Lower lobe of right lung (tissue), 2 donors: ENCODE data around the gene LYZ. TPM values are rescaled to one million over a fixed set of nuclear protein-coding genes. Genes with fewer than 3 reads are reported as not detected.
A peak's percentile ranks its signal among the peaks of the same experiment; 100 is the strongest.

ENCODE experiments used
- ATAC-seq, 2 donors: fragments of 200-7000 bp; cut with Tn5 transposase; one replicate each; pipeline ENCODE4 v1.9.1; 2020 to 2022; ENCODE audit warnings: mild to moderate bottlenecking in 2 of 2, moderate library complexity in 2 of 2
- DNase-seq: peaks from one replicate; pipeline ENCODE4 v3.0.0-alpha.2; 2020
- H3K27ac ChIP-seq: fragments of 200-600 bp; one replicate; pipeline ENCODE4 v1.8.0; 2022
- H3K27me3 ChIP-seq: fragments of 200-600 bp; one replicate; pipeline ENCODE4 v1.8.0; 2022; ENCODE audit warnings: low read depth
- H3K36me3 ChIP-seq: fragments of 200-600 bp; one replicate; pipeline ENCODE4 v1.8.0; 2022; ENCODE audit warnings: mild to moderate bottlenecking
- H3K4me1 ChIP-seq: fragments of 200-600 bp; one replicate; pipeline ENCODE4 v1.8.0; 2022
- H3K4me3 ChIP-seq: fragments of 200-600 bp; one replicate; pipeline ENCODE4 v1.8.0; 2022; ENCODE audit warnings: mild to moderate bottlenecking
- H3K9me3 ChIP-seq: fragments of 200-600 bp; one replicate; pipeline ENCODE4 v1.8.0; 2022
- CTCF ChIP-seq: fragments of 200-600 bp; IDR thresholded peaks from one replicate; pipeline ENCODE4 v1.8.0; 2022; ENCODE audit warnings: antibody characterized with exemption, mild to moderate bottlenecking
- intact Hi-C: fragments of 100-400 bp; cut with DNase I; formaldehyde crosslinking; loops from one replicate; pipeline ENCODE4 v1.11.0; 2022
- total RNA-seq: library from RNA; stranded (reverse); fragmentation: NEBNext Ultra II Directional; extraction: Animal tissue kit (Norgen Biotek cat#: 25700); gene quantifications from one replicate; pipeline ENCODE4 v1.2.1, GENCODE V29; 2021
- donor health status: DM: no; HTN: yes; CAD: no; lungs with severe emphysema.

Gene LYZ
- total RNA-seq, 1 donor from 2014 or later: 1,458 TPM

- H3K4me3 ChIP-seq: no peak overlapping the region
- intact Hi-C loops: no loop called here
- TF ChIP-seq CTCF: no peak
- no peak overlapping the region for H3K27ac ChIP-seq
- no peaks in the 10 kb centered on the region for H3K4me1 ChIP-seq
- H3K27me3 ChIP-seq: no peaks in the 10 kb centered on the region
- no peaks in the 10 kb centered on the region for H3K9me3 ChIP-seq
- DNase-seq (no peak), ATAC-seq (no peak)
- H3K36me3 ChIP-seq: no peaks in the 10 kb centered on the region
These were observed 30.0 kb upstream of the LYZ start for GRCh38 chr12:69318225-69318624.

DNA sequence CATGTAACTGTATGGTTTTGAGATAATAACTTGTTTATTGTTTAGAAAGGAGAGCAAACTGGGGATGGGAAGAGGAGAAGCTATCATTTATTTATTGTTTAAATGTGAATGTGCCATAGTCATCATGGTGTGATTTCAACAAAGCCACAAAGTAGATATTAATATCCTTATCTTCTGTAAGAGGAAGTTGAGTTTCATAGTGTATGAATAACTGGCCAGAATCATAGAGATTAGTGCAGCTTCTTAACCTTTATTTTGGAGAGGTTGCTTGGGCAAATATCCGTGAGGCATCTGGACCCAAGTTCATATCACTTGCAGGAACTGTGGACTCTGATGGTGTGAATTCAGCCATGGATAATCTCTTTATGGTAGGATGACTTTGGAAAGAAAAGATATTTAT lies 26.8 kb upstream of the LYZ start:
- Histone ChIP-seq H3K4me1 (no peaks in the 10 kb centered on the region), H3K4me3 (no peak overlapping the region), H3K9me3 (no peaks in the 10 kb centered on the region), H3K27ac (no peak overlapping the region), H3K27me3 (peaks cover 3% of the 10 kb centered on the region), H3K36me3 (no peaks in the 10 kb centered on the region)
- no peak for DNase-seq
- no peak for ATAC-seq
- intact Hi-C loops: no loop called here
- TF ChIP-seq CTCF: no peak

DNA sequence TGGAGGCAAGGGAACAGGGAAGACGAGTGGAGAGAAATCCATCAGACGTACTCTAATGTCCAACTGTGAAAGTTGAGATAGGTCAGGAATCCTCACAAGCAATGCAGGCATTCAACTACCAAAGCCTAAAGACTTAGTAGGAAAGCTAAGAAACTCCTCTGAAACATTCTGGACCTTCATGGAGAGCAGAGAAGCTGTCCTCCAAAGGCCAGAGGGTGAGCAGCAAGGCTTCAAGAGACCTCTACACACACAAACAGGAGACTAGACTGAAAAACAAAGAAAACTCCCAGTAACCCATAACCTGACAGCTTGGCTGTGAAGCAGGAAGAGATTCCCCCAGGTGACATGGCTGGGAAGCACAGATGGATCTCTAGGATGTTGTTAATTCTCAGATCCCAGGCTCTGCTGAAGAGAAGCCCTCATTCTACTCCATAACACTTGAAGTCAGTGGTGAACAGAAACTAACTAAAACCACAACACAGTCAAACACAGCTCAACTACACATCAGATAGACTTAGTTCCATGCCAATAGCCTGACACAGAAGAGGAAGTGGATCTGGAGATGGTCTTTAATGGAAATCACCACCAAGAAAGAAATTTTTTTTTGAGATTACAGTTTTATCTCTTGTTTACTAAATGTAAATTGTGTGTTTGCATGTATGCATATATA lies 23.2 kb upstream of the LYZ start:
- intact Hi-C loops: no loop called here
- TF ChIP-seq CTCF: no peak
- Histone ChIP-seq H3K36me3 (no peaks in the 10 kb centered on the region), H3K9me3 (no peaks in the 10 kb centered on the region), H3K27ac (no peak overlapping the region), H3K27me3 (peaks cover 5% of the 10 kb centered on the region), H3K4me3 (no peak overlapping the region), H3K4me1 (peaks cover 6% of the 10 kb centered on the region)
- ATAC-seq (no peak), DNase-seq (no peak)

- H3K4me3 ChIP-seq: no peak overlapping the region
- H3K9me3 ChIP-seq: no peaks in the 10 kb centered on the region
- DNase-seq (no peak), ATAC-seq (no peak)
- intact Hi-C loops: no loop called here
- H3K27ac ChIP-seq: no peak overlapping the region
- no peaks in the 10 kb centered on the region for H3K36me3 ChIP-seq
- peaks cover 8% of the 10 kb centered on the region for H3K27me3 ChIP-seq
- peaks cover 29% of the 10 kb centered on the region for H3K4me1 ChIP-seq
- no peak for TF ChIP-seq CTCF
These were observed 19.8 kb upstream of the LYZ start for GRCh38 chr12:69328426-69328825.

DNA sequence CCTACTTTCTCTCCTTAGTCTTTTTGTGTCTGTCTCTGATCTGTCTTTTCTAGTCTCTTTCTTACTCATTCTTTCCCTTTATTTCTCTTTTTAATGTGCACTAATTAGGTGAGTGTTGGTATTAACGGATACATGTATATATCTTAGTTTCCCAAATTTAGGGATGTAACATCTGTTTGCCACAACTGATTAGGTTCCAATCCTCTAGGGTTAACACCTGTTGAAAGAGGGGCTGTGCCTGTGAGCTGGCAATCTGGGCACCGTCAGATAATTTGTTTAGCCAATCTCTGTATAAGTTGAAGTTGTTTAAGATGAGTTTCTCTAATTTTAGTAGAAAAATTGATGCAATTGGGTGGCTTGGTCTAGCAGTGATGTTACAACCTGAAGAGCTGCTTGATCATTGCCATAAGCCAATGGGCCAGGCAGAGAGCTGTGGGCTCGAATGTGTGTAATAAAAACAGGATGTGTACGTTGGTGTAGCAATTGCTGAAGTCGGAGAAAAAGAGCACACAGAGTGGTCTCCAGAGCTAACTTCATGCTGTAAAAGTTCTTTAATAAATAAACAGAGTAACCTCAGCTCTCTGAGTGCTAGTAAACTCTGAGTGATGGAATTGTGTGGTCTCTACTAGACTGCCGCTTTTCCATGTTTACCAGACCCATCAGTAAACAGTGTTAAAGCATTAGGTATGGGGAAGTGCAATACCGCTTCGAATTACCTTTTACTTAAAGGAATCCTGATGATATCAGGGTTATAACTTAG lies 18.3 kb upstream of the LYZ start:
- DNase-seq: no peak
- H3K36me3 ChIP-seq: no peaks in the 10 kb centered on the region
- peak; percentile 8 to 34 for ATAC-seq
- peak overlapping the region; percentile 58 for H3K4me3 ChIP-seq
- H3K9me3 ChIP-seq: no peaks in the 10 kb centered on the region
- H3K27me3 ChIP-seq: peaks cover 5% of the 10 kb centered on the region
- peaks cover 32% of the 10 kb centered on the region for H3K4me1 ChIP-seq
- H3K27ac ChIP-seq: peak overlapping the region; percentile 81
- intact Hi-C loops: no loop called here
- TF ChIP-seq CTCF: no peak
